ENCODE results near the gene ZNF70.

GRCh38 chr22:23754980-23755636 is 4.2 kb upstream of the ZNF70 start:
- TF ChIP-seq CTCF (conservative IDR thresholded peaks at IDR 0.05; ENCODE audit: low read depth, low read length) (no peak), EZH2 (IDR thresholded peaks at IDR 0.05; ENCODE audit: low read length, unreplicated experiment) (no peak)
